Endothelial cell (in vitro differentiated cells): ENCODE results near the gene INHBE. TPM values are rescaled to one million over a fixed set of nuclear protein-coding genes. Genes with fewer than 3 reads are reported as not detected.
"Not testable (repeated sequence)": the region's sequence is repeated elsewhere in the genome, so short reads cannot be mapped to it uniquely, and the experiment has no call there.

Experiments used
- DNase-seq: peaks from one replicate; pipeline ENCODE4 v3.0.0; 2021; ENCODE audit warnings: low spot score
- H3K27ac Mint-ChIP-seq: one replicate; pipeline ENCODE4 v1.8.0; 2021; ENCODE audit warnings: mixed read lengths, inconsistent platforms; ENCODE audit not compliant: unreplicated experiment
- H3K27me3 Mint-ChIP-seq: one replicate; pipeline ENCODE4 v1.8.0; 2021; ENCODE audit warnings: mild to moderate bottlenecking, moderate library complexity, mixed read lengths, inconsistent platforms; ENCODE audit not compliant: unreplicated experiment
- H3K36me3 Mint-ChIP-seq: one replicate; pipeline ENCODE4 v1.8.0; 2021; ENCODE audit warnings: mild to moderate bottlenecking, low read depth, mixed read lengths, inconsistent platforms; ENCODE audit not compliant: unreplicated experiment
- H3K4me1 Mint-ChIP-seq: one replicate; pipeline ENCODE4 v1.8.0; 2021; ENCODE audit warnings: mild to moderate bottlenecking, mixed read lengths, inconsistent platforms; ENCODE audit not compliant: unreplicated experiment
- H3K4me3 Mint-ChIP-seq: one replicate; pipeline ENCODE4 v1.8.0; 2021; ENCODE audit warnings: mild to moderate bottlenecking, mixed read lengths, inconsistent platforms; ENCODE audit not compliant: unreplicated experiment
- H3K9me3 Mint-ChIP-seq: one replicate; pipeline ENCODE4 v1.8.0; 2021; ENCODE audit warnings: mixed read lengths, inconsistent platforms; ENCODE audit not compliant: unreplicated experiment
- CTCF ChIP-seq: fragments of 200-600 bp; sonication (generic); IDR thresholded peaks from one replicate; pipeline ENCODE4 v1.5.0; 2021; ENCODE audit warnings: antibody characterized with exemption; ENCODE audit not compliant: unreplicated experiment
- long read RNA-seq: library from polyadenylated mRNA; unstranded; transcript quantifications from one replicate; pipeline ENCODE4 v2.0.0, GENCODE V29; 2020; ENCODE audit not compliant: unreplicated experiment
- total RNA-seq: library from RNA; stranded (reverse); fragmentation: NEBNext Ultra II Directional; extraction: Animal tissue kit (Norgen Biotek cat#: 25700); gene quantifications from one replicate; pipeline ENCODE4 v1.2.1, GENCODE V29; 2021; ENCODE audit not compliant: unreplicated experiment

INHBE gene
- total RNA-seq: not detected
- long read RNA-seq: 0 reads

- no peak within 1 kb of the TSS for H3K27ac Mint-ChIP-seq
Measured at GRCh38 chr12:57454566-57455373, at the start of gene INHBE. Gene INHBE, plus strand, starts transcription at chr12:57455307. Its CDS starts 230 bp downstream, at chr12:57455537.

GRCh38 chr12:57410534-57410933 lies 44.6 kb upstream of the INHBE start:
- Mint-ChIP-seq H3K27ac (no peak overlapping the region), H3K36me3 (no peaks in the 10 kb centered on the region), H3K4me3 (no peak overlapping the region), H3K4me1 (no peaks in the 10 kb centered on the region), H3K27me3 (no peaks in the 10 kb centered on the region), H3K9me3 (no peaks in the 10 kb centered on the region)
- TF ChIP-seq CTCF: no peak
- DNase-seq: no peak

More at GRCh38 chr12:57454566-57455373, at the start of gene INHBE:
- Mint-ChIP-seq H3K4me3 (no peak within 1 kb of the TSS), H3K27me3 (peaks cover 14% of the 10 kb centered on the region), H3K4me1 (peaks cover 8% of the 10 kb centered on the region), H3K36me3 (peaks cover 11% of the 10 kb centered on the region), H3K9me3 (no peaks in the 10 kb centered on the region)
- DNase-seq: no peak
- TF ChIP-seq CTCF: no peak

- DNase-seq, H3K4me1 Mint-ChIP-seq, H3K36me3 Mint-ChIP-seq, H3K9me3 Mint-ChIP-seq, H3K27ac Mint-ChIP-seq, H3K4me3 Mint-ChIP-seq, H3K27me3 Mint-ChIP-seq: not testable (repeated sequence)
Measured at GRCh38 chr12:57414160-57414559, 40.9 kb upstream of the INHBE start.

- Mint-ChIP-seq H3K4me3 (no peak overlapping the region), H3K27me3 (peaks cover 2% of the 10 kb centered on the region), H3K4me1 (no peaks in the 10 kb centered on the region), H3K36me3 (no peaks in the 10 kb centered on the region), H3K27ac (no peak overlapping the region), H3K9me3 (no peaks in the 10 kb centered on the region)
- no peak for DNase-seq
- TF ChIP-seq CTCF: no peak
Measured at GRCh38 chr12:57415088-57415487, 40.0 kb upstream of the INHBE start.

GRCh38 chr12:57416039-57416996 lies 38.8 kb upstream of the INHBE start:
- Mint-ChIP-seq H3K9me3 (no peaks in the 10 kb centered on the region), H3K36me3 (no peaks in the 10 kb centered on the region), H3K27me3 (peaks cover 2% of the 10 kb centered on the region), H3K4me1 (no peaks in the 10 kb centered on the region), H3K4me3 (no peak overlapping the region), H3K27ac (no peak overlapping the region)
- no peak for TF ChIP-seq CTCF
- no peak for DNase-seq
